ENCODE results near the gene WFDC8.
"Not testable (repeated sequence)": the region's sequence is repeated elsewhere in the genome, so short reads cannot be mapped to it uniquely, and the experiment has no call there.

- not testable (repeated sequence) for TF ChIP-seq RNF2 (IDR thresholded peaks at IDR 0.05; ENCODE audit: borderline replicate concordance, low read depth); RFX5 (IDR thresholded peaks at IDR 0.05); POLR2AphosphoS2 (conservative IDR thresholded peaks at IDR 0.05; ENCODE audit: low read length); ELK1 (IDR thresholded peaks at IDR 0.05; ENCODE audit: low read depth, low read length)
- TF ChIP-seq, protein P1, sequence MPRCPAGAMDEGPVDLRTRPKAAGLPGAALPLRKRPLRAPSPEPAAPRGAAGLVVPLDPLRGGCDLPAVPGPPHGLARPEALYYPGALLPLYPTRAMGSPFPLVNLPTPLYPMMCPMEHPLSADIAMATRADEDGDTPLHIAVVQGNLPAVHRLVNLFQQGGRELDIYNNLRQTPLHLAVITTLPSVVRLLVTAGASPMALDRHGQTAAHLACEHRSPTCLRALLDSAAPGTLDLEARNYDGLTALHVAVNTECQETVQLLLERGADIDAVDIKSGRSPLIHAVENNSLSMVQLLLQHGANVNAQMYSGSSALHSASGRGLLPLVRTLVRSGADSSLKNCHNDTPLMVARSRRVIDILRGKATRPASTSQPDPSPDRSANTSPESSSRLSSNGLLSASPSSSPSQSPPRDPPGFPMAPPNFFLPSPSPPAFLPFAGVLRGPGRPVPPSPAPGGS (IDR thresholded peaks at IDR 0.05), result not testable (repeated sequence)
- TF ChIP-seq, protein P2, sequence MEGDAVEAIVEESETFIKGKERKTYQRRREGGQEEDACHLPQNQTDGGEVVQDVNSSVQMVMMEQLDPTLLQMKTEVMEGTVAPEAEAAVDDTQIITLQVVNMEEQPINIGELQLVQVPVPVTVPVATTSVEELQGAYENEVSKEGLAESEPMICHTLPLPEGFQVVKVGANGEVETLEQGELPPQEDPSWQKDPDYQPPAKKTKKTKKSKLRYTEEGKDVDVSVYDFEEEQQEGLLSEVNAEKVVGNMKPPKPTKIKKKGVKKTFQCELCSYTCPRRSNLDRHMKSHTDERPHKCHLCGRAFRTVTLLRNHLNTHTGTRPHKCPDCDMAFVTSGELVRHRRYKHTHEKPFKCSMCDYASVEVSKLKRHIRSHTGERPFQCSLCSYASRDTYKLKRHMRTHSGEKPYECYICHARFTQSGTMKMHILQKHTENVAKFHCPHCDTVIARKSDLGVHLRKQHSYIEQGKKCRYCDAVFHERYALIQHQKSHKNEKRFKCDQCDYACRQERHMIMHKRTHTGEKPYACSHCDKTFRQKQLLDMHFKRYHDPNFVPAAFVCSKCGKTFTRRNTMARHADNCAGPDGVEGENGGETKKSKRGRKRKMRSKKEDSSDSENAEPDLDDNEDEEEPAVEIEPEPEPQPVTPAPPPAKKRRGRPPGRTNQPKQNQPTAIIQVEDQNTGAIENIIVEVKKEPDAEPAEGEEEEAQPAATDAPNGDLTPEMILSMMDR (IDR thresholded peaks at IDR 0.05), result not testable (repeated sequence)
These were observed 6.9 kb upstream of the WFDC8 start for GRCh38 chr20:45585986-45586385.

All from A549 (cell line).